GM19395 (cell line): ENCODE data around the gene PRICKLE4.
"Not testable (repeated sequence)": the region's sequence is repeated elsewhere in the genome, so short reads cannot be mapped to it uniquely, and the experiment has no call there.

Experiments
- ATAC-seq: cut with Tn5 transposase; IDR thresholded peaks from one replicate; pipeline ENCODE4 v1.9.1; 2021; ENCODE audit warnings: mild to moderate bottlenecking, moderate library complexity; ENCODE audit not compliant: unreplicated experiment

PRICKLE4 gene

GRCh38 chr6:41743406-41744235 lies 37.0 kb upstream of the PRICKLE4 start:
- ATAC-seq: no peak

- ATAC-seq: no peak
Measured at GRCh38 chr6:41744236-41744787, 36.3 kb upstream of the PRICKLE4 start.

GRCh38 chr6:41746107-41746506 lies 34.5 kb upstream of the PRICKLE4 start:
- no peak for ATAC-seq

GRCh38 chr6:41747256-41748101 lies 33.1 kb upstream of the PRICKLE4 start, which contains the start of gene PGC:
Gene PGC, minus strand, starts transcription at chr6:41747397. Its CDS starts 63 bp downstream, at chr6:41747334.
- ATAC-seq: no peak

GRCh38 chr6:41748102-41748477 lies 32.5 kb upstream of the PRICKLE4 start:
- ATAC-seq: no peak

- no peak for ATAC-seq
Measured at GRCh38 chr6:41748542-41748941, 32.0 kb upstream of the PRICKLE4 start.

GRCh38 chr6:41750374-41750773 lies 30.2 kb upstream of the PRICKLE4 start:
- ATAC-seq: no peak

GRCh38 chr6:41755895-41756294 lies 24.7 kb upstream of the PRICKLE4 start:
- no peak for ATAC-seq

GRCh38 chr6:41756354-41756753 lies 24.2 kb upstream of the PRICKLE4 start:
- no peak for ATAC-seq

- no peak for ATAC-seq
Measured at GRCh38 chr6:41757271-41757670, 23.3 kb upstream of the PRICKLE4 start.

- ATAC-seq: no peak
Measured at GRCh38 chr6:41757931-41758640, 22.5 kb upstream of the PRICKLE4 start.

GRCh38 chr6:41758641-41759035 lies 21.9 kb upstream of the PRICKLE4 start:
- no peak for ATAC-seq

GRCh38 chr6:41759106-41759904 lies 21.3 kb upstream of the PRICKLE4 start:
- ATAC-seq: no peak

- no peak for ATAC-seq
Measured at GRCh38 chr6:41759905-41760579, 20.5 kb upstream of the PRICKLE4 start.

GRCh38 chr6:41763470-41763869 lies 17.1 kb upstream of the PRICKLE4 start:
- ATAC-seq: no peak

GRCh38 chr6:41766043-41766664 lies 14.4 kb upstream of the PRICKLE4 start:
- ATAC-seq: not testable (repeated sequence)

- ATAC-seq: no peak
Measured at GRCh38 chr6:41767112-41767833, 13.3 kb upstream of the PRICKLE4 start.

GRCh38 chr6:41768545-41769308 lies 11.9 kb upstream of the PRICKLE4 start:
- ATAC-seq: no peak
